WTC11 (cell line): ENCODE data around the gene FBXO36. TPM values are rescaled to one million over a fixed set of nuclear protein-coding genes. Genes with fewer than 3 reads are reported as not detected.

Experiments used
- ATAC-seq: fragments of 200-7000 bp; cut with Tn5 transposase; 2 replicates; pipeline ENCODE4 v1.10.0; 2021; ENCODE audit warnings: mild to moderate bottlenecking, moderate library complexity
- CTCF ChIA-PET: fragments of 300-600 bp; sonication (Branson Sonifier 250); formaldehyde crosslinking; loops from one replicate; lab custom pipeline; 2021; ENCODE audit warnings: antibody characterized with exemption; lab: Charles Lee
- POLR2A ChIA-PET: fragments of 350-600 bp; sonication (Branson Sonifier 250); formaldehyde crosslinking; loops from one replicate; lab custom pipeline; 2021; ENCODE audit warnings: antibody characterized with exemption; lab: Charles Lee
- DNase-seq: peaks from one replicate; pipeline ENCODE4 v3.0.0; 2021; ENCODE audit warnings: low spot score
- H3K27ac Mint-ChIP-seq: 2 replicates; pipeline ENCODE4 v1.8.0; 2021; ENCODE audit warnings: mixed read lengths
- H3K27me3 Mint-ChIP-seq: 2 replicates; pipeline ENCODE4 v1.8.0; 2021; ENCODE audit warnings: low read depth, mild to moderate bottlenecking, moderate library complexity, mixed read lengths
- H3K36me3 Mint-ChIP-seq: 2 replicates; pipeline ENCODE4 v1.8.0; 2021; ENCODE audit warnings: mixed read lengths
- H3K4me1 Mint-ChIP-seq: 2 replicates; pipeline ENCODE4 v1.8.0; 2022; ENCODE audit warnings: mixed read lengths
- H3K4me3 Mint-ChIP-seq: 2 replicates; pipeline ENCODE4 v1.8.0; 2021; ENCODE audit warnings: mild to moderate bottlenecking, moderate library complexity, mixed read lengths
- H3K9me3 Mint-ChIP-seq: 2 replicates; pipeline ENCODE4 v1.8.0; 2021; ENCODE audit warnings: mixed read lengths
- ATF2 ChIP-seq: sonication (generic); formaldehyde crosslinking; IDR thresholded peaks from 2 replicates; pipeline ENCODE4 v1.8.1; 2022; ENCODE audit warnings: low read depth, missing genetic modification reagents, borderline replicate concordance
- CTCF ChIP-seq: fragments of 200-600 bp; IDR thresholded peaks from 2 replicates; pipeline ENCODE4 v1.8.0; 2022; ENCODE audit warnings: antibody characterized with exemption
- ETV6 ChIP-seq: sonication (generic); formaldehyde crosslinking; IDR thresholded peaks from 2 replicates; pipeline ENCODE4 v1.8.1; 2022; ENCODE audit warnings: mild to moderate bottlenecking, missing genetic modification reagents
- GABPB1 ChIP-seq: sonication (generic); formaldehyde crosslinking; IDR thresholded peaks from 2 replicates; pipeline ENCODE4 v1.8.1; 2023; ENCODE audit warnings: mild to moderate bottlenecking, missing genetic modification reagents
- GTF2I ChIP-seq: fragments of 250-450 bp; sonication (Bioruptor Pico); conservative IDR thresholded peaks from 2 replicates; pipeline ENCODE4 v1.4.0; 2021; ENCODE audit warnings: mild to moderate bottlenecking
- HMGA2 ChIP-seq: fragments of 250-450 bp; sonication (Bioruptor Pico); IDR thresholded peaks from 2 replicates; pipeline ENCODE4 v1.4.0; 2021; ENCODE audit warnings: mild to moderate bottlenecking, moderate library complexity
- HMGXB4 ChIP-seq: sonication (generic); formaldehyde crosslinking; IDR thresholded peaks from 2 replicates; pipeline ENCODE4 v1.8.1; 2023; ENCODE audit warnings: mild to moderate bottlenecking, moderate library complexity, missing genetic modification reagents
- NFYB ChIP-seq: sonication (generic); formaldehyde crosslinking; conservative IDR thresholded peaks from 2 replicates; pipeline ENCODE4 v1.8.0; 2022; ENCODE audit warnings: low read depth, missing genetic modification reagents
- PRRX2 ChIP-seq: fragments of 250-450 bp; sonication (Bioruptor Pico); IDR thresholded peaks from 2 replicates; pipeline ENCODE4 v1.8.0; 2021; ENCODE audit warnings: mild to moderate bottlenecking
- SMAD3 ChIP-seq: sonication (generic); formaldehyde crosslinking; IDR thresholded peaks from 2 replicates; pipeline ENCODE4 v1.8.0; 2022; ENCODE audit warnings: missing genetic modification reagents, mild to moderate bottlenecking, borderline replicate concordance
- SOX15 ChIP-seq: fragments of 250-450 bp; sonication (Bioruptor Pico); IDR thresholded peaks from 2 replicates; pipeline ENCODE4 v1.9.0; 2021; ENCODE audit warnings: mild to moderate bottlenecking
- TEAD4 ChIP-seq: sonication (generic); formaldehyde crosslinking; IDR thresholded peaks from 2 replicates; pipeline ENCODE4 v1.8.0; 2022; ENCODE audit warnings: mild to moderate bottlenecking, missing genetic modification reagents
- USF1 ChIP-seq: sonication (generic); formaldehyde crosslinking; IDR thresholded peaks from 2 replicates; pipeline ENCODE4 v1.8.0; 2022; ENCODE audit warnings: mild to moderate bottlenecking, missing genetic modification reagents
- ZBTB21 ChIP-seq: sonication (generic); formaldehyde crosslinking; IDR thresholded peaks from 2 replicates; pipeline ENCODE4 v1.8.1; 2023; ENCODE audit warnings: mild to moderate bottlenecking, missing genetic modification reagents, borderline replicate concordance
- ZNF138 ChIP-seq: sonication (generic); formaldehyde crosslinking; conservative IDR thresholded peaks from 2 replicates; pipeline ENCODE4 v1.8.1; 2022; ENCODE audit warnings: mild to moderate bottlenecking, moderate library complexity, missing genetic modification reagents
- ZNF232 ChIP-seq: sonication (generic); formaldehyde crosslinking; IDR thresholded peaks from 2 replicates; pipeline ENCODE4 v1.8.0; 2022; ENCODE audit warnings: mild to moderate bottlenecking, missing genetic modification reagents
- ZNF281 ChIP-seq: sonication (generic); formaldehyde crosslinking; IDR thresholded peaks from 2 replicates; pipeline ENCODE4 v1.8.0; 2023; ENCODE audit warnings: mild to moderate bottlenecking, missing genetic modification reagents
- ZNF425 ChIP-seq: fragments of 250-450 bp; sonication (Bioruptor Pico); conservative IDR thresholded peaks from 2 replicates; pipeline ENCODE4 v1.9.0; 2021; ENCODE audit warnings: mild to moderate bottlenecking
- total RNA-seq: library from RNA; stranded (reverse); gene quantifications from 3 replicates; pipeline ENCODE4 v1.2.3, GENCODE V29; 2021

Gene FBXO36
- total RNA-seq, 1 experiment from 2014 or later: 5.3 TPM

GRCh38 chr2:230012267-230012884, 90.1 kb downstream of the FBXO36 start (continued):
- TF ChIP-seq ZNF281 (no peak), GTF2I (CRISPR knock-in tag) (no peak), ZNF425 (CRISPR knock-in tag) (no peak), PRRX2 (CRISPR knock-in tag) (no peak), GABPB1 (no peak), ATF2 (CRISPR knock-in tag) (no peak), SOX15 (no peak), ETV6 (CRISPR knock-in tag) (no peak), ZNF232 (CRISPR knock-in tag) (no peak), USF1 (CRISPR knock-in tag) (no peak), CTCF (no peak), HMGXB4 (CRISPR knock-in tag) (no peak), ZNF138 (no peak)

- ATAC-seq (no peak), DNase-seq (no peak)
- no peak overlapping the region for H3K27ac Mint-ChIP-seq
- no peaks in the 10 kb centered on the region for H3K4me1 Mint-ChIP-seq
- H3K27me3 Mint-ChIP-seq: no peaks in the 10 kb centered on the region
- peaks cover 14% of the 10 kb centered on the region for H3K9me3 Mint-ChIP-seq
- CTCF ChIA-PET: interaction anchor here (1.3 kb wide), 1 partner anchor 9 kb away, joined by 3 read pairs; no protein-coding TSS in a partner anchor
- no peak overlapping the region for H3K4me3 Mint-ChIP-seq
- H3K36me3 Mint-ChIP-seq: peaks cover 9% of the 10 kb centered on the region
- POLR2A ChIA-PET: interaction anchor here (0.7 kb wide), 1 partner anchor 48 kb away, joined by 3 read pairs; no protein-coding TSS in a partner anchor
- TF ChIP-seq ZBTB21 (no peak), NFYB (CRISPR knock-in tag) (no peak), HMGA2 (CRISPR knock-in tag) (no peak), SMAD3 (CRISPR knock-in tag) (no peak), TEAD4 (CRISPR knock-in tag) (no peak)
These were observed 94.5 kb downstream of the FBXO36 start for GRCh38 chr2:230016844-230017243.
